IPS-NIHi11 (cell line): ENCODE results near the gene HNRNPUL1.

Experiments used
- DNase-seq: peaks from one replicate; pipeline ENCODE4 v3.0.0; 2012; ENCODE audit warnings: mixed read lengths, low spot score

HNRNPUL1 gene

GRCh38 chr19:41353466-41354342 is 89.5 kb downstream of the HNRNPUL1 start, which contains the start of gene TGFB1:
Gene TGFB1 (minus strand): TSS chr19:41353922. CDS start chr19:41353044, 878 bp downstream.
- DNase-seq: peak; percentile 93

- no peak for DNase-seq
Measured at GRCh38 chr19:41354343-41354953, 90.3 kb downstream of the HNRNPUL1 start.

DNA sequence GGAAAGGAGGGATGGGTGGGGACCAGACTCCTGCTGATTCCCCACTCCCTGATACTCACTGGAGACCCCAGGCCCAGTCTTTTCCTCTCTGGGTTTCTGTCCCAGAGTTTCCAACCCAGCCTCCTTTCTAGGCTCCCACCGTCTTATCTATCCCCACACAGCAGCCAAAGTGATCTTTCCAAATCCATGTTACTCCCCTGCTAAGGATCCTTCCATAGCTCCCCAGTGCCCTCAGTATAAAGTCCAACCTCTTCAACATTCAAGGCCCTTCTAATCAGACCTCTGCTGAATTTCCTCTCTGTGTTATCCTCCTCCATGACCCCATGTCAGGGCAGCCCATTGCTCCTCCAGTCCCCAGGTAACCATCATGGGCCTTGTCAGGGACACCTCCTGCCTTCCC is 90.9 kb downstream of the HNRNPUL1 start:
- DNase-seq: no peak

- no peak for DNase-seq
Measured at GRCh38 chr19:41355802-41356201, 91.6 kb downstream of the HNRNPUL1 start.

DNA sequence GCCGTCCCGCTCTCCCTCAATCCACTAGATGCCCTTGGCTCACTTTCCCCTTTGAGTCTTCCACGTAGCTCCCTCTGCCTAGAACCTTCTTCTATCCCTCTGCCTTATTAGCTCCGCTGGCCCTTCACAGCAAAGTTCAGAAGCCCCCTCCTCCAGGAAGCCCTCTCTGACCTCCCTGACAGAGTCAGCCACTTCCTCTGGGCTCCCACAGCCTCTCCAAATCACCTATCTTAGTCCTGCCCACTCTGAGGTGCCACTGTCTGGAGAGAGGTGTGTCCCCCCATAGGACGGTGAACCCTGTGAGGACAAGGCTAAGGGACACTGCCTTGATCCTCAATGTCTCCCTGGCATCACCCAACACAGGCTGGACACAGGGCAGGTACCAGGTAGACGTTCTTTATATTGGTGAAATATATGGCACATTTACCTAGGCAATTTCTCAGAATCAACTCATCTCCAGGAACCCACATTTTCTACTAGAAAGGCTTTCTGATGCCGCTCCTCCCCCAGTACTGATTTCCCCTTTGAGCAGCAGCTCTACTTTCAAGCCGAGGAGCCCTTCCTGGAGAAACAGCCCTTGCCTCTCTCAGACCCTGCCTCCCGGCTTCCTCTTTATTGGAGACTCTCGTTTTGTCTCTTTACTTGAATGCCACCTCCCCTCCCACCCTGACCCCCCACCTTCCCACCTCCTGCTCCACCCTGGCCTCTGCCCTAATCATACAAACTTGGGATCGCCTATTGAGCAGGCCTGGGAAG is 93.0 kb downstream of the HNRNPUL1 start:
- no peak for DNase-seq
